ENCODE results near the gene SNUPN. TPM values are rescaled to one million over a fixed set of nuclear protein-coding genes. Genes with fewer than 3 reads are reported as not detected.

SNUPN gene
- total RNA-seq, 1 experiment from 2014 or later = 28.0 TPM

GRCh38 chr15:75661100-75661755 is 35.7 kb upstream of the SNUPN start:
- peaks cover 31% of the 10 kb centered on the region for H3K36me3 Mint-ChIP-seq (ENCODE audit: insufficient read depth, unreplicated experiment)
- peaks cover 59% of the 10 kb centered on the region for H3K4me1 Mint-ChIP-seq (ENCODE audit: low read depth, unreplicated experiment)
- H3K9me3 Mint-ChIP-seq (ENCODE audit: low read depth, unreplicated experiment) = no peaks in the 10 kb centered on the region
- H3K27ac Mint-ChIP-seq (ENCODE audit: unreplicated experiment) = peak overlapping the region; percentile 62
- no peaks in the 10 kb centered on the region for H3K27me3 Mint-ChIP-seq (ENCODE audit: unreplicated experiment)
- intact Hi-C loops (cut with micrococcal nuclease; ENCODE audit: unreplicated experiment) = no loop called here
- H3K4me3 Mint-ChIP-seq (ENCODE audit: low read depth, unreplicated experiment) = no peak overlapping the region
- CTCF ChIA-PET = interaction anchor here (0.6 to 1.4 kb wide), 9 partner anchors 9 to 466 kb away, joined by 3 to 6 read pairs (median 4); partner anchors contain the start of genes MAN2C1 and SNX33
- peak; percentile 90 for DNase-seq
- BruUV-seq (replicated peaks) = TSS peak; percentile 36
- TF ChIP-seq CTCF (IDR thresholded peaks at IDR 0.05; ENCODE audit: unreplicated experiment) = no peak

DNA sequence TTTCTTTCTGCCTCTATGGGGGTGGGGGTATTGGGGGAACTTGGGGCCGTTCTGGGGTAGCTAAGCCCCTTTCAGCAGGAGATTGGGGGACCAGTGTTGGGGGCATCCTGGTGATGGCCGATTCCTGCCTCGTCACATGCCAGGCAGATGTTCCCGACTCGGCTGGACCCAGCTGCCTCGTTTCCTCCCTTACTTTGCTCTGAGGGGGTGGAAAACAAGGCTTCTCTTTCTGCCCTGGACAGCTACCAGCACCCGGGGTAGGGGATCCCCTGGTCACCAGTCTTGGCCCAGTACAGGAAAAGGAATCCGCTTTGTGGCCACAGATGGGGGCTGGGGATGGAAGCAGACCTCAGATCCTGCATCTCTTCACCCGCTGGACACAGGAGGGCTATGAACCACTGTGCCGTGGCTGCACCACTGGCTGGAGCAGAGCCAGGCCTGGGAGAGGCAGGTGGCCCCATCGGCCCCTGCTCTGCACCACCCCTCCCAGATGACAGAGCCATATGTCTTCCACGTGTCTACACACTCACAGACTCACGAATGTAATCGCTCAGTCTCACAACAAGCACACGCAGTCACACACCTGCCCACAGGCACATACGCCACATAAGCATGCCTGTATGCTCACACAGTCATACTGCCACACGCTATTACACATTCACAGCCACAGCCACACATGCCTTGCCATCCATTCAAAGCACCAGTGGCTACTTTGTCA is 34.6 kb upstream of the SNUPN start:
- no peaks in the 10 kb centered on the region for H3K9me3 Mint-ChIP-seq (ENCODE audit: low read depth, unreplicated experiment)
- intact Hi-C loops (cut with micrococcal nuclease; ENCODE audit: unreplicated experiment) = no loop called here
- no TSS peak for BruUV-seq (replicated peaks)
- no peak overlapping the region for H3K27ac Mint-ChIP-seq (ENCODE audit: unreplicated experiment)
- CTCF ChIA-PET = interaction anchor here (1.2 to 1.4 kb wide), 2 partner anchors 8 to 22 kb away, joined by 4 to 5 read pairs; no protein-coding TSS in a partner anchor
- H3K4me1 Mint-ChIP-seq (ENCODE audit: low read depth, unreplicated experiment) = peaks cover 48% of the 10 kb centered on the region
- H3K4me3 Mint-ChIP-seq (ENCODE audit: low read depth, unreplicated experiment) = no peak overlapping the region
- no peak for TF ChIP-seq CTCF (IDR thresholded peaks at IDR 0.05; ENCODE audit: unreplicated experiment)
- peaks cover 23% of the 10 kb centered on the region for H3K36me3 Mint-ChIP-seq (ENCODE audit: insufficient read depth, unreplicated experiment)
- no peaks in the 10 kb centered on the region for H3K27me3 Mint-ChIP-seq (ENCODE audit: unreplicated experiment)
- DNase-seq = no peak

DNA sequence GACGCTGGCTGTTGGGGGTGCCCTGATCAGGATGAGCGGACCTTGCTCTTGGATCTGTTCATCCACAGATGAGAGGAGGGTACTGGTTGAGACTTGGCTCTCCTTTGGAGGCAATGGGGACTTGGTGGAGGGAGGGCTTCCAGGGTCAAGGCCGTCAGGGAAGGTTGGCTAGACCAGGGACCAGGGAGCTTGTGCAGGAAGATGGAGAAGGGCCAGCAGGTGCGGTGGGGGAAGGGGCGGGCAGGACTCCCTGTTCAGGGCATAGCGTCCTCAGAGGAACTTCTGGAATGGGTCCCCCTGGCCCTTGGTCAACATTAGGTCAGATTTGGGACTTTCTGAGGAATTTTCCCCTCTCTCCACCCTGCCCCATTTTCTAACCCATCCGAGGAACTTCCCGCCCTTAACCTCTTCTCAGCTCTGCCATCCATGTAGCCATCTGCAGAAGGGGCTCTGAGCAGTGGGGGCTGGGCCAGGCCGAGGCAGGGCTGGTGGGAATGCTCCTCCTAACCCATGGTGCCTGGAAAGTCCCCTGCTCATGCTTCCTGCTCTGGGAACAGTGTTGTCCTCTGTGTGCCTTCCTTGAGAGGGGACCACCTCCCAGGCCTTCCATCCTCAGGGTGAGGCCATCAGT is 33.7 kb upstream of the SNUPN start:
- intact Hi-C loops (cut with micrococcal nuclease; ENCODE audit: unreplicated experiment) = no loop called here
- TF ChIP-seq CTCF (IDR thresholded peaks at IDR 0.05; ENCODE audit: unreplicated experiment) = no peak
- Mint-ChIP-seq H3K27me3 (ENCODE audit: unreplicated experiment) (no peaks in the 10 kb centered on the region), H3K4me3 (ENCODE audit: low read depth, unreplicated experiment) (no peak overlapping the region), H3K36me3 (ENCODE audit: insufficient read depth, unreplicated experiment) (peaks cover 21% of the 10 kb centered on the region), H3K4me1 (ENCODE audit: low read depth, unreplicated experiment) (peaks cover 39% of the 10 kb centered on the region), H3K9me3 (ENCODE audit: low read depth, unreplicated experiment) (no peaks in the 10 kb centered on the region), H3K27ac (ENCODE audit: unreplicated experiment) (no peak overlapping the region)
- no peak for DNase-seq
- CTCF ChIA-PET = no interaction called here
- BruUV-seq (replicated peaks) = no TSS peak

DNA sequence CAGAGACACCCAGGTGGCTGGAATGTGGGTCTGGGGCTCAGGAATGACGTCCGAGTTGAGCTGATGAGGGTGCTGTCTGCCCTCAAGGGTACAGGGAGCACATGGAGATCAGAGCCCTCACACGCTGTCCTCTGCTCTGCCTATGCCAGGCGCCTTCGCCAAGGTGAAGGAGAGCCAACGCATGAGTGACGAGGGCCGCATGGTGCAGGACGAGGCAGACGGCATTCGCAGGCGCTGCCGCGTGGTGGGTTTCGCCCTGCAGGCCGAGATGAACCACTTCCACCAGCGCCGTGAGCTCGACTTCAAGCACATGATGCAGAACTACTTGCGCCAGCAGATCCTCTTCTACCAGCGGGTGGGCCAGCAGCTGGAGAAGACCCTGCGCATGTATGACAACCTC is 31.3 kb upstream of the SNUPN start:
- Mint-ChIP-seq H3K36me3 (ENCODE audit: insufficient read depth, unreplicated experiment) (peaks cover 26% of the 10 kb centered on the region), H3K27ac (ENCODE audit: unreplicated experiment) (no peak overlapping the region), H3K27me3 (ENCODE audit: unreplicated experiment) (no peaks in the 10 kb centered on the region), H3K4me3 (ENCODE audit: low read depth, unreplicated experiment) (no peak overlapping the region), H3K4me1 (ENCODE audit: low read depth, unreplicated experiment) (peaks cover 44% of the 10 kb centered on the region), H3K9me3 (ENCODE audit: low read depth, unreplicated experiment) (no peaks in the 10 kb centered on the region)
- DNase-seq = no peak
- CTCF ChIA-PET = no interaction called here
- no peak for TF ChIP-seq CTCF (IDR thresholded peaks at IDR 0.05; ENCODE audit: unreplicated experiment)
- no TSS peak for BruUV-seq (replicated peaks)
- intact Hi-C loops (cut with micrococcal nuclease; ENCODE audit: unreplicated experiment) = no loop called here
